HepG2 (cell line): Measurements from ENCODE around the gene PTMA. TPM values are rescaled to one million over a fixed set of nuclear protein-coding genes. Genes with fewer than 3 reads are reported as not detected.
A peak's percentile ranks its signal among the peaks of the same experiment; 100 is the strongest.

Experiments
- CREB1 ChIP-seq, 2 experiments: fragments of 450-650 bp in 1 of 2; IDR thresholded peaks; 2 replicates each; pipeline ENCODE4 v1.6.1; 2016 to 2017; ENCODE audit warnings: control low read depth in 1 of 2, mild to moderate bottlenecking in 1 of 2, missing compliant biosample characterization in 1 of 2, missing genetic modification characterization in 1 of 2
- HNRNPUL1 ChIP-seq: fragments of 200-400 bp; formaldehyde crosslinking; IDR thresholded peaks from 2 replicates; pipeline ENCODE4 v1.6.1; 2017; ENCODE audit warnings: low read depth, mild to moderate bottlenecking, low read length, moderate library complexity
- PLRG1 ChIP-seq: fragments of 450-650 bp; conservative IDR thresholded peaks from 2 replicates; pipeline ENCODE4 v1.6.1; 2016
- RAD21 ChIP-seq: fragments of 450-650 bp; formaldehyde crosslinking; IDR thresholded peaks from 2 replicates; pipeline ENCODE4 v1.5.0; 2020; ENCODE audit warnings: mild to moderate bottlenecking
- SALL1 ChIP-seq: sonication (generic); formaldehyde crosslinking; IDR thresholded peaks from 2 replicates; pipeline ENCODE4 v1.8.0; 2022; ENCODE audit warnings: mild to moderate bottlenecking, missing genetic modification reagents
- SCMH1 ChIP-seq: sonication (generic); formaldehyde crosslinking; IDR thresholded peaks from 2 replicates; pipeline ENCODE4 v1.9.0; 2021; ENCODE audit warnings: missing genetic modification reagents, mild to moderate bottlenecking, borderline replicate concordance
- SP4 ChIP-seq: sonication (generic); formaldehyde crosslinking; IDR thresholded peaks from 2 replicates; pipeline ENCODE4 v1.8.1; 2023; ENCODE audit warnings: mild to moderate bottlenecking, missing genetic modification reagents
- STAT6 ChIP-seq: sonication (generic); formaldehyde crosslinking; IDR thresholded peaks from 2 replicates; pipeline ENCODE4 v1.4.0; 2020; ENCODE audit warnings: missing genetic modification reagents, mild to moderate bottlenecking, borderline replicate concordance
- TSC22D2 ChIP-seq: sonication (generic); formaldehyde crosslinking; IDR thresholded peaks from 2 replicates; pipeline ENCODE4 v1.5.1; 2020; ENCODE audit warnings: missing genetic modification reagents, mild to moderate bottlenecking, borderline replicate concordance
- ZNF292 ChIP-seq: sonication (generic); formaldehyde crosslinking; IDR thresholded peaks from 2 replicates; pipeline ENCODE4 v1.8.1; 2022; ENCODE audit warnings: mild to moderate bottlenecking, low read depth, missing genetic modification reagents, borderline replicate concordance
- ZNF670 ChIP-seq: sonication (generic); formaldehyde crosslinking; IDR thresholded peaks from 2 replicates; pipeline ENCODE4 v1.8.0; 2022; ENCODE audit warnings: mild to moderate bottlenecking, missing genetic modification reagents, borderline replicate concordance
- ZNF761 ChIP-seq: sonication (generic); formaldehyde crosslinking; conservative IDR thresholded peaks from 2 replicates; pipeline ENCODE4 v1.4.0; 2020; ENCODE audit warnings: mild to moderate bottlenecking, missing genetic modification reagents
- ZNF841 ChIP-seq: sonication (generic); formaldehyde crosslinking; IDR thresholded peaks from 2 replicates; pipeline ENCODE4 v1.8.1; 2023; ENCODE audit warnings: missing genetic modification reagents, borderline replicate concordance
- polyA plus RNA-seq, 8 experiments: library from polyadenylated mRNA; depleted of rRNA in 3 of 8; stranded (reverse) in 7 of 8; unstranded in 1 of 8; fragments of >200 nt; fragmentation: Illumina TruSeq in 4 of 8; extraction: Trizol in 4 of 8; gene quantifications; 2 replicates each; pipeline versions ENCODE4 v1.2.1 to v1.2.3, GENCODE V29; 2011 to 2016; ENCODE audit warnings: low read depth in 4 of 8, missing spikeins in 1 of 8, mixed read lengths in 1 of 8; ENCODE audit not compliant: insufficient read depth in 1 of 8
- total RNA-seq, 5 experiments: library from RNA; depleted of rRNA; stranded (reverse); fragments of >200 nt; fragmentation: Illumina TruSeq; extraction: Trizol; gene quantifications; 2 replicates each; pipeline ENCODE4 v1.2.3, GENCODE V29; 2016; ENCODE audit warnings: low read depth in 1 of 5
- TF ChIP-seq, protein P1 (sequence below): sonication (generic); IDR thresholded peaks from 2 replicates; pipeline ENCODE4 v1.6.1; 2016; ENCODE audit warnings: low read depth, borderline replicate concordance
- TF ChIP-seq, protein P2 (sequence below): sonication (generic); formaldehyde crosslinking; IDR thresholded peaks from 2 replicates; pipeline ENCODE4 v1.5.0; 2020; ENCODE audit warnings: mild to moderate bottlenecking, missing genetic modification reagents
- TF ChIP-seq, protein P3 (sequence below), 2 experiments: sonication (generic) in 1 of 2; formaldehyde crosslinking in 1 of 2; IDR thresholded peaks; 2 replicates each; pipeline versions ENCODE4 v1.5.1 to v1.6.1; 2011 to 2020; ENCODE audit warnings: borderline replicate concordance in 1 of 2, low read depth in 1 of 2, low read length in 1 of 2, mild to moderate bottlenecking in 1 of 2, missing genetic modification reagents in 1 of 2, moderate library complexity in 1 of 2
- TF ChIP-seq, protein P4 (sequence below): sonication (generic); formaldehyde crosslinking; conservative IDR thresholded peaks from 2 replicates; pipeline ENCODE4 v1.8.0; 2022; ENCODE audit warnings: low read depth, missing genetic modification reagents

The PTMA gene
- total and polyA plus RNA-seq, 2 of the 13 experiments (the other 11 are each of a cell fraction or from before 2014, with no cell fraction given), result 190 to 1,086 TPM

DNA sequence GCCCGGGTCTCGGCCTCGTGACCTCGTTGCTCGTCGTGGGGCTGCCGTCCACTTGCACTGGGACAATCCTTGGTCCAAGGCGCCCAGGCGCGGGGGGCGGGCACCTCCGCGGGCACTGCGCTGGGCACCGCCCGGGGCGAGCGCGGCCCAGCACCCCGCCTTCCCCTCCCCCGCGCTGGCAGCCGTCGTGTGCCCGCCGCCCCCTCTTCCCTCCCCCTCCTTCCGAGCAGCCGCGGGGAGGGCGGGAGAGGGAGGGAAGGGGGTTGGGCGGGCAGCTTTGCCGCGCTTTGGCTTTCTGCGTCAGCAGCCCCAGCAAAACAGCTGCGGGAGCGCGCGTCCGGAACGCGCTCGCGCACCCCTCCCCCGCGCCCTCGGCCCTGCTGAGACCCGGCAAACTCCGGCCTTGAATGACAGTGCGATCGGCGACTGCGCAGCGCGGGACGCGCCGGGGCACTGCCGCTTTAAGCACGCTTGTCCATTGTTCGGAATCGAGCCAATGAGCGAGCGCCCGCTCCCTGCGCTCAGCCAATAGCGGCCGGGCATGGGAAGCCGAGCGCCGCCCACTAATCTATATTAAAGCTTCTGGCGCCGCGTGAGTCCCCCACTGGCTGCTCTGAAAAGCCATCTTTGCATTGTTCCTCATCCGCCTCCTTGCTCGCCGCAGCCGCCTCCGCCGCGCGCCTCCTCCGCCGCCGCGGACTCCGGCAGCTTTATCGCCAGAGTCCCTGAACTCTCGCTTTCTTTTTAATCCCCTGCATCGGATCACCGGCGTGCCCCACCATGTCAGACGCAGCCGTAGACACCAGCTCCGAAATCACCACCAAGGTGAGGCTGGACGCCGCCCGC is at the start of gene PTMA (continued):
- TF ChIP-seq STAT6 (CRISPR knock-in tag) (peak; percentile 58; the same call in 1 of the 2 replicates), ZNF670 (CRISPR knock-in tag) (no peak; the same call in 1 of the 2 replicates), ZNF841 (no peak; the same call in 1 of the 2 replicates), SALL1 (CRISPR knock-in tag) (peak; percentile 74), SP4 (CRISPR knock-in tag) (peak; percentile 75), PLRG1 (no peak), ZNF292 (CRISPR knock-in tag) (no peak), SCMH1 (CRISPR knock-in tag) (no peak), CREB1 (IDR thresholded peaks at IDR 0.05) (peak; percentile 70), CREB1 (CRISPR knock-in tag; IDR thresholded peaks at IDR 0.05) (0 out of 2 replicates have a peak, but pooled peaks have one; percentile 48), TSC22D2 (CRISPR knock-in tag) (peak; percentile 72; the same call in 1 of the 2 replicates), ZNF761 (CRISPR knock-in tag) (peak; percentile 34; the same call in 1 of the 2 replicates), HNRNPUL1 (no peak), RAD21 (CRISPR knock-in tag) (no peak)
- TF ChIP-seq, protein P1, sequence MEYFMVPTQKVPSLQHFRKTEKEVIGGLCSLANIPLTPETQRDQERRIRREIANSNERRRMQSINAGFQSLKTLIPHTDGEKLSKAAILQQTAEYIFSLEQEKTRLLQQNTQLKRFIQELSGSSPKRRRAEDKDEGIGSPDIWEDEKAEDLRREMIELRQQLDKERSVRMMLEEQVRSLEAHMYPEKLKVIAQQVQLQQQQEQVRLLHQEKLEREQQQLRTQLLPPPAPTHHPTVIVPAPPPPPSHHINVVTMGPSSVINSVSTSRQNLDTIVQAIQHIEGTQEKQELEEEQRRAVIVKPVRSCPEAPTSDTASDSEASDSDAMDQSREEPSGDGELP, result peak; percentile 78; the same call in 1 of the 2 replicates
- TF ChIP-seq, protein P2, sequence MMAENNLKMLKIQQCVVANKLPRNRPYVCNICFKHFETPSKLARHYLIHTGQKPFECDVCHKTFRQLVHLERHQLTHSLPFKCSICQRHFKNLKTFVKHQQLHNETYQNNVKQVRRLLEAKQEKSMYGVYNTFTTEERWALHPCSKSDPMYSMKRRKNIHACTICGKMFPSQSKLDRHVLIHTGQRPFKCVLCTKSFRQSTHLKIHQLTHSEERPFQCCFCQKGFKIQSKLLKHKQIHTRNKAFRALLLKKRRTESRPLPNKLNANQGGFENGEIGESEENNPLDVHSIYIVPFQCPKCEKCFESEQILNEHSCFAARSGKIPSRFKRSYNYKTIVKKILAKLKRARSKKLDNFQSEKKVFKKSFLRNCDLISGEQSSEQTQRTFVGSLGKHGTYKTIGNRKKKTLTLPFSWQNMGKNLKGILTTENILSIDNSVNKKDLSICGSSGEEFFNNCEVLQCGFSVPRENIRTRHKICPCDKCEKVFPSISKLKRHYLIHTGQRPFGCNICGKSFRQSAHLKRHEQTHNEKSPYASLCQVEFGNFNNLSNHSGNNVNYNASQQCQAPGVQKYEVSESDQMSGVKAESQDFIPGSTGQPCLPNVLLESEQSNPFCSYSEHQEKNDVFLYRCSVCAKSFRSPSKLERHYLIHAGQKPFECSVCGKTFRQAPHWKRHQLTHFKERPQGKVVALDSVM (CRISPR knock-in tag), result peak; percentile 57; the same call in 1 of the 2 replicates
- TF ChIP-seq, protein P3, sequence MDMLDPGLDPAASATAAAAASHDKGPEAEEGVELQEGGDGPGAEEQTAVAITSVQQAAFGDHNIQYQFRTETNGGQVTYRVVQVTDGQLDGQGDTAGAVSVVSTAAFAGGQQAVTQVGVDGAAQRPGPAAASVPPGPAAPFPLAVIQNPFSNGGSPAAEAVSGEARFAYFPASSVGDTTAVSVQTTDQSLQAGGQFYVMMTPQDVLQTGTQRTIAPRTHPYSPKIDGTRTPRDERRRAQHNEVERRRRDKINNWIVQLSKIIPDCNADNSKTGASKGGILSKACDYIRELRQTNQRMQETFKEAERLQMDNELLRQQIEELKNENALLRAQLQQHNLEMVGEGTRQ (IDR thresholded peaks at IDR 0.05; ENCODE audit: low read depth, low read length), result no peak
- TF ChIP-seq, protein P3 (CRISPR knock-in tag; IDR thresholded peaks at IDR 0.05; ENCODE audit: borderline replicate concordance), result no peak
- TF ChIP-seq, protein P4, sequence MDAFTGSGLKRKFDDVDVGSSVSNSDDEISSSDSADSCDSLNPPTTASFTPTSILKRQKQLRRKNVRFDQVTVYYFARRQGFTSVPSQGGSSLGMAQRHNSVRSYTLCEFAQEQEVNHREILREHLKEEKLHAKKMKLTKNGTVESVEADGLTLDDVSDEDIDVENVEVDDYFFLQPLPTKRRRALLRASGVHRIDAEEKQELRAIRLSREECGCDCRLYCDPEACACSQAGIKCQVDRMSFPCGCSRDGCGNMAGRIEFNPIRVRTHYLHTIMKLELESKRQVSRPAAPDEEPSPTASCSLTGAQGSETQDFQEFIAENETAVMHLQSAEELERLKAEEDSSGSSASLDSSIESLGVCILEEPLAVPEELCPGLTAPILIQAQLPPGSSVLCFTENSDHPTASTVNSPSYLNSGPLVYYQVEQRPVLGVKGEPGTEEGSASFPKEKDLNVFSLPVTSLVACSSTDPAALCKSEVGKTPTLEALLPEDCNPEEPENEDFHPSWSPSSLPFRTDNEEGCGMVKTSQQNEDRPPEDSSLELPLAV (CRISPR knock-in tag), result no peak; the same call in 1 of the 2 replicates
